ENCODE results near the gene DLG2. TPM values are rescaled to one million over a fixed set of nuclear protein-coding genes. Genes with fewer than 3 reads are reported as not detected.

DLG2 gene
- total and polyA plus RNA-seq, 2 donors (not counting 3 experiments of a cell fraction or from before 2014, with no cell fraction given): 0.15 to 1.1 TPM

GRCh38 chr11:83764643-83765042, 1862.5 kb downstream of the DLG2 start:
- H3K27me3 ChIP-seq (ENCODE audit: control insufficient read depth in 2 of 2, insufficient read depth in 2 of 2, low read length in 2 of 2): no peaks in the 10 kb centered on the region
- CTCF ChIA-PET: no interaction called here
- H3K4me1 ChIP-seq (ENCODE audit: control insufficient read depth, extremely low read depth, insufficient read depth, low read length): no peaks in the 10 kb centered on the region
- no peak overlapping the region for H3K4me3 ChIP-seq (replicated peaks in 1 of 3; ENCODE audit: insufficient read depth in 1 of 3, low read depth in 1 of 3, low read length in 3 of 3)
- H3K9me3 ChIP-seq (replicated peaks; ENCODE audit: control insufficient read depth, insufficient read depth, low read length): no peaks in the 10 kb centered on the region
- H2AFZ ChIP-seq (ENCODE audit: low read depth, low read length): no peak overlapping the region
- POLR2A ChIA-PET: no interaction called here
- no peaks in the 10 kb centered on the region for H4K20me1 ChIP-seq (replicated peaks; ENCODE audit: control insufficient read depth, extremely low read depth, insufficient read depth, low read length)
- no peak overlapping the region for H3K4me2 ChIP-seq (ENCODE audit: insufficient read depth, low read length)
- DNase-seq (ENCODE audit: low read depth, low spot score) (no peak), FAIRE-seq (no peak)
- H3K36me3 ChIP-seq (ENCODE audit: control insufficient read depth in 2 of 2, extremely low read depth in 1 of 2, insufficient read depth in 2 of 2, low read length in 2 of 2): no peaks in the 10 kb centered on the region
- no TSS peak for BruUV-seq (replicated peaks)
- TF ChIP-seq, protein P1, sequence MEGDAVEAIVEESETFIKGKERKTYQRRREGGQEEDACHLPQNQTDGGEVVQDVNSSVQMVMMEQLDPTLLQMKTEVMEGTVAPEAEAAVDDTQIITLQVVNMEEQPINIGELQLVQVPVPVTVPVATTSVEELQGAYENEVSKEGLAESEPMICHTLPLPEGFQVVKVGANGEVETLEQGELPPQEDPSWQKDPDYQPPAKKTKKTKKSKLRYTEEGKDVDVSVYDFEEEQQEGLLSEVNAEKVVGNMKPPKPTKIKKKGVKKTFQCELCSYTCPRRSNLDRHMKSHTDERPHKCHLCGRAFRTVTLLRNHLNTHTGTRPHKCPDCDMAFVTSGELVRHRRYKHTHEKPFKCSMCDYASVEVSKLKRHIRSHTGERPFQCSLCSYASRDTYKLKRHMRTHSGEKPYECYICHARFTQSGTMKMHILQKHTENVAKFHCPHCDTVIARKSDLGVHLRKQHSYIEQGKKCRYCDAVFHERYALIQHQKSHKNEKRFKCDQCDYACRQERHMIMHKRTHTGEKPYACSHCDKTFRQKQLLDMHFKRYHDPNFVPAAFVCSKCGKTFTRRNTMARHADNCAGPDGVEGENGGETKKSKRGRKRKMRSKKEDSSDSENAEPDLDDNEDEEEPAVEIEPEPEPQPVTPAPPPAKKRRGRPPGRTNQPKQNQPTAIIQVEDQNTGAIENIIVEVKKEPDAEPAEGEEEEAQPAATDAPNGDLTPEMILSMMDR (IDR thresholded peaks at IDR 0.05; ENCODE audit: extremely low read depth in 1 of 2, insufficient read depth in 1 of 2, low read depth in 1 of 2, low read length in 2 of 2): no peak
- no peak for TF ChIP-seq EZH2 (IDR thresholded peaks at IDR 0.05; ENCODE audit: borderline replicate concordance, low read depth, low read length, severe bottlenecking)
- no peak for TF ChIP-seq GATA2 (IDR thresholded peaks at IDR 0.05; ENCODE audit: insufficient read depth, insufficient read length, low read depth, low read length)
- TF ChIP-seq MAX (IDR thresholded peaks at IDR 0.05; ENCODE audit: insufficient read depth, insufficient read length): no peak
- TF ChIP-seq FOS (IDR thresholded peaks at IDR 0.05; ENCODE audit: borderline replicate concordance, insufficient read depth, low read length): no peak
- TF ChIP-seq JUN (IDR thresholded peaks at IDR 0.05; ENCODE audit: borderline replicate concordance, insufficient read depth, insufficient read length, low read depth): no peak
- H3K9ac ChIP-seq (replicated peaks; ENCODE audit: extremely low read depth, insufficient read depth, low read length): no peak overlapping the region
- intact Hi-C loops (cut with micrococcal nuclease): no loop called here
- no peak overlapping the region for H3K27ac ChIP-seq (ENCODE audit: insufficient read depth, low read depth, low read length)
- no peaks in the 10 kb centered on the region for H3K79me2 ChIP-seq (ENCODE audit: control insufficient read depth, insufficient read depth, low read length)
- no peaks in the 10 kb centered on the region for H3K9me1 ChIP-seq (replicated peaks; ENCODE audit: control insufficient read depth, extremely low read depth, insufficient read depth, low read length)
- dilution Hi-C loops (cut with MboI; ENCODE audit: extremely low pct_ligation_motif_present, low sequenced_read_pairs): no loop called here
